NB4 (cell line): ENCODE results near the gene CCDC15.
"Not testable (repeated sequence)": the region's sequence is repeated elsewhere in the genome, so short reads cannot be mapped to it uniquely, and the experiment has no call there.

Experiments used
- DNase-seq: peaks from one replicate; pipeline ENCODE4 v3.0.0; 2010; ENCODE audit warnings: low read depth
- H3K4me3 ChIP-seq: one replicate; pipeline ENCODE4 v1.5.1; 2011; ENCODE audit warnings: mild to moderate bottlenecking, low read depth, low read length, moderate library complexity
- CTCF ChIP-seq: IDR thresholded peaks from one replicate; pipeline ENCODE4 v1.5.1; 2012; ENCODE audit warnings: low read depth, low read length
- MAX ChIP-seq: IDR thresholded peaks from 2 replicates; pipeline ENCODE4 v1.6.1; 2011; ENCODE audit warnings: low read depth, low read length
- MYC ChIP-seq: IDR thresholded peaks from 2 replicates; pipeline ENCODE4 v1.6.1; 2011; ENCODE audit warnings: low read depth, low read length
- POLR2A ChIP-seq: IDR thresholded peaks from 2 replicates; pipeline ENCODE4 v1.6.1; 2011; ENCODE audit warnings: mild to moderate bottlenecking; ENCODE audit not compliant: insufficient read length; ENCODE audit errors: extremely low read depth

The CCDC15 gene

GRCh38 chr11:125053167-125053566, 99.2 kb downstream of the CCDC15 start:
- TF ChIP-seq MYC (no peak), MAX (no peak), CTCF (no peak)
- H3K4me3 ChIP-seq = no peak overlapping the region
- no peak for DNase-seq

- DNase-seq = no peak
- H3K4me3 ChIP-seq = no peak overlapping the region
- no peak for TF ChIP-seq MAX
- TF ChIP-seq POLR2A = no peak
- no peak for TF ChIP-seq CTCF
- no peak for TF ChIP-seq MYC
These were observed 101.2 kb downstream of the CCDC15 start for GRCh38 chr11:125055107-125055715.

GRCh38 chr11:125056111-125056510, 102.1 kb downstream of the CCDC15 start:
- H3K4me3 ChIP-seq, DNase-seq: not testable (repeated sequence)

GRCh38 chr11:125056931-125057692, 103.1 kb downstream of the CCDC15 start:
- no peak overlapping the region for H3K4me3 ChIP-seq
- TF ChIP-seq MYC = no peak
- TF ChIP-seq POLR2A = no peak
- no peak for TF ChIP-seq MAX
- TF ChIP-seq CTCF = no peak
- no peak for DNase-seq

- no peak for DNase-seq
- TF ChIP-seq MYC (no peak), CTCF (no peak), POLR2A (no peak), MAX (no peak)
- no peak overlapping the region for H3K4me3 ChIP-seq
These were observed 103.7 kb downstream of the CCDC15 start for GRCh38 chr11:125057693-125058016.

- H3K4me3 ChIP-seq = no peak overlapping the region
- no peak for TF ChIP-seq POLR2A
- no peak for TF ChIP-seq MYC
- TF ChIP-seq CTCF = no peak
- TF ChIP-seq MAX = no peak
- DNase-seq = no peak
These were observed 107.3 kb downstream of the CCDC15 start for GRCh38 chr11:125061281-125061680.
